Keratinocyte (primary cell): ENCODE data around the gene TADA3. TPM values are rescaled to one million over a fixed set of nuclear protein-coding genes. Genes with fewer than 3 reads are reported as not detected.

Experiments used
- DNase-seq: peaks from one replicate; pipeline ENCODE4 v3.0.0-alpha.2; 2011; ENCODE audit warnings: low read depth, missing footprints, low spot score
- FAIRE-seq: peaks from 2 replicates; lab custom pipeline; 2011; peaks lifted over from hg19 to GRCh38; lab: Jason Lieb, UNC
- H2AFZ ChIP-seq: 2 replicates; pipeline ENCODE4 v1.6.0; 2012; ENCODE audit warnings: low read length, control low read depth, inconsistent platforms; ENCODE audit not compliant: control insufficient read depth
- H3K27ac ChIP-seq: 2 replicates; pipeline ENCODE4 v1.5.1; 2011; ENCODE audit warnings: low read length; ENCODE audit not compliant: control insufficient read depth, insufficient read depth
- H3K27me3 ChIP-seq: 3 replicates; pipeline ENCODE4 v1.6.0; 2011; ENCODE audit warnings: low read length; ENCODE audit not compliant: control insufficient read depth, insufficient read depth; ENCODE audit errors: extremely low read depth
- H3K36me3 ChIP-seq, 2 experiments: 2 replicates in 1 of 2; 3 replicates in 1 of 2; pipeline ENCODE4 v1.5.1; 2011; ENCODE audit warnings: low read length in 2 of 2, mild to moderate bottlenecking in 1 of 2; ENCODE audit not compliant: control insufficient read depth in 2 of 2, insufficient read depth in 2 of 2; ENCODE audit errors: extremely low read depth in 1 of 2
- H3K4me1 ChIP-seq: 3 replicates; pipeline ENCODE4 v1.5.1; 2011; ENCODE audit warnings: low read length; ENCODE audit not compliant: control insufficient read depth, insufficient read depth; ENCODE audit errors: extremely low read depth
- H3K4me2 ChIP-seq: 3 replicates; pipeline ENCODE4 v1.6.0; 2011; ENCODE audit warnings: low read depth, low read length; ENCODE audit not compliant: control insufficient read depth, insufficient read depth; ENCODE audit errors: extremely low read depth
- H3K4me3 ChIP-seq, 3 experiments: fragments of 200-600 bp in 1 of 3; sonication (generic) in 1 of 3; 2 replicates in 2 of 3; 3 replicates in 1 of 3; pipeline ENCODE4 v1.5.1; 2011 to 2016; ENCODE audit warnings: low read length in 3 of 3, mild to moderate bottlenecking in 3 of 3, control low read depth in 2 of 3, inconsistent platforms in 1 of 3, low read depth in 1 of 3, mixed read lengths in 1 of 3, mixed run types in 1 of 3, moderate library complexity in 1 of 3; ENCODE audit not compliant: control insufficient read depth in 2 of 3, insufficient read depth in 2 of 3; ENCODE audit errors: extremely low read depth in 1 of 3
- H3K79me2 ChIP-seq: 2 replicates; pipeline ENCODE4 v1.6.0; 2012; ENCODE audit warnings: low read length; ENCODE audit not compliant: control insufficient read depth, insufficient read depth
- H3K9ac ChIP-seq: 3 replicates; pipeline ENCODE4 v1.6.0; 2011; ENCODE audit warnings: low read length; ENCODE audit not compliant: control insufficient read depth, insufficient read depth; ENCODE audit errors: extremely low read depth
- H3K9me1 ChIP-seq: 3 replicates; pipeline ENCODE4 v1.6.0; 2011; ENCODE audit warnings: low read length; ENCODE audit not compliant: control insufficient read depth, insufficient read depth; ENCODE audit errors: extremely low read depth
- H3K9me3 ChIP-seq: 2 replicates; pipeline ENCODE4 v1.5.1; 2012; ENCODE audit warnings: low read depth, low read length; ENCODE audit not compliant: control insufficient read depth
- H4K20me1 ChIP-seq: 3 replicates; pipeline ENCODE4 v1.6.0; 2011; ENCODE audit warnings: low read length; ENCODE audit not compliant: control insufficient read depth, insufficient read depth; ENCODE audit errors: extremely low read depth
- CTCF ChIP-seq, 3 experiments: IDR thresholded peaks in 1 of 3; conservative IDR thresholded peaks in 1 of 3; optimal IDR thresholded peaks in 1 of 3; 2 replicates in 2 of 3; 3 replicates in 1 of 3; pipeline versions ENCODE3 to v1.5.1; 2011; ENCODE audit warnings: low read length in 3 of 3, mild to moderate bottlenecking in 3 of 3, moderate library complexity in 2 of 3, control low read depth in 1 of 3, inconsistent platforms in 1 of 3; ENCODE audit not compliant: insufficient read depth in 2 of 3; ENCODE audit errors: extremely low read depth in 1 of 3
- EZH2 ChIP-seq: IDR thresholded peaks from one replicate; pipeline ENCODE4 v1.6.1; 2012; ENCODE audit warnings: inconsistent platforms, mild to moderate bottlenecking, low read length, moderate library complexity
- dilution Hi-C: fragments of 300-500 bp; cut with MboI; formaldehyde crosslinking; loops from one replicate; pipeline ENCODE4 v1.7.0; 2020; ENCODE audit warnings: low sequenced_read_pairs; ENCODE audit not compliant: extremely low pct_ligation_motif_present
- polyA plus RNA-seq, 5 experiments: library from polyadenylated mRNA; depleted of rRNA in 3 of 5; stranded (reverse) in 3 of 5; stranded (forward) in 1 of 5; unstranded in 1 of 5; fragments of >200 nt; gene quantifications; 1 replicate in 1 of 5; 2 replicates in 3 of 5; 3 replicates in 1 of 5; pipeline versions ENCODE4 v1.2.1 to v1.2.3, GENCODE V29; 2011 to 2012; ENCODE audit warnings: missing spikeins in 2 of 5, low read depth in 1 of 5, low replicate concordance in 1 of 5

TADA3 gene
- polyA plus RNA-seq, 1 donor (not counting 4 experiments of a cell fraction or from before 2014, with no cell fraction given): 29.6 TPM

DNA sequence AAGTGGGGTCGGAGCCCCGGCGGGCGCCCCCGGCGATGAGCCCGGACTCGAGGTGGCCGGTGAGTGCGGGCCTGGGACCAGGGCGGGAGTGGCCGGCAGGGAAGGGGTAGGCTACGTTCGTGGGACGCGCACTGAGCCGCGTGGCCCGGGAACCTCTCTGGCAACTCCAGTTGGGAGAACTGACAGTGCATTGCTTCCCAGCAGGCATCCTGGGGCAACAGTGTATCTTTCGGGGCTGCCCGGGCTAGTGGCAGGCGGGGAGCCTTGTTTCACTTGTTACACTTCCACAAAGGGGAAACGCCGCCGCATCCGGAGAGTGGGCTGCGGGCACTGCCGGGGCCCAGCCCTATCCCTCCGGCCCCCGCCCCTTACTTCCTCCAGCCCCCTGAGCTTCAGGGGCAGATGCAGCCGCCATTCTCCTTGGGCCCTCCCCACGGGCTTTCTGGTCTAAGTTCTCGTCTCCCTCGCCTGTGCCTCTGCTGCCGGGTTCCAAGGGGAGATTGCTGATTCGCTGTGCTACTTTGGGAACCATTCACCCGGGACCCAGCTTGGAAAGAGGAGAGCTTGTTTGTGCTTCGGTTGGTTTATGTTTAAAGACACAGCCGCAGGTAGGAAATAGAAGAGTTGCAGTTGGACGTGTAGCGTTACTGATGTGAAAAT lies 60.1 kb downstream of the TADA3 start:
- H3K4me2 ChIP-seq: peak overlapping the region; percentile 100
- peak overlapping the region; percentile 96 for H2AFZ ChIP-seq
- peak overlapping the region; percentile 98 for H3K9ac ChIP-seq
- TF ChIP-seq EZH2 (no peak), CTCF (optimal IDR thresholded peaks at IDR 0.05 in 1 of 3, IDR thresholded peaks at IDR 0.05 in 1 of 3, conservative IDR thresholded peaks at IDR 0.05 in 1 of 3; ENCODE audit: extremely low read depth in 1 of 3, insufficient read depth in 2 of 3, low read length in 3 of 3) (no peak)
- no peak for FAIRE-seq
- H3K79me2 ChIP-seq: peaks cover 42% of the 10 kb centered on the region
- H3K9me1 ChIP-seq: no peaks in the 10 kb centered on the region
- H3K27ac ChIP-seq: peak overlapping the region; percentile 97
- H3K27me3 ChIP-seq: no peaks in the 10 kb centered on the region
- H4K20me1 ChIP-seq: peaks cover 6% of the 10 kb centered on the region
- peaks cover 15% of the 10 kb centered on the region for H3K4me1 ChIP-seq
- peaks cover 16% of the 10 kb centered on the region in 2 experiments for H3K36me3 ChIP-seq
- DNase-seq: no peak
- dilution Hi-C loops: no loop called here
- no peaks in the 10 kb centered on the region for H3K9me3 ChIP-seq
- H3K4me3 ChIP-seq: peak overlapping the region; percentile 73 to 95 (median 82)

DNA sequence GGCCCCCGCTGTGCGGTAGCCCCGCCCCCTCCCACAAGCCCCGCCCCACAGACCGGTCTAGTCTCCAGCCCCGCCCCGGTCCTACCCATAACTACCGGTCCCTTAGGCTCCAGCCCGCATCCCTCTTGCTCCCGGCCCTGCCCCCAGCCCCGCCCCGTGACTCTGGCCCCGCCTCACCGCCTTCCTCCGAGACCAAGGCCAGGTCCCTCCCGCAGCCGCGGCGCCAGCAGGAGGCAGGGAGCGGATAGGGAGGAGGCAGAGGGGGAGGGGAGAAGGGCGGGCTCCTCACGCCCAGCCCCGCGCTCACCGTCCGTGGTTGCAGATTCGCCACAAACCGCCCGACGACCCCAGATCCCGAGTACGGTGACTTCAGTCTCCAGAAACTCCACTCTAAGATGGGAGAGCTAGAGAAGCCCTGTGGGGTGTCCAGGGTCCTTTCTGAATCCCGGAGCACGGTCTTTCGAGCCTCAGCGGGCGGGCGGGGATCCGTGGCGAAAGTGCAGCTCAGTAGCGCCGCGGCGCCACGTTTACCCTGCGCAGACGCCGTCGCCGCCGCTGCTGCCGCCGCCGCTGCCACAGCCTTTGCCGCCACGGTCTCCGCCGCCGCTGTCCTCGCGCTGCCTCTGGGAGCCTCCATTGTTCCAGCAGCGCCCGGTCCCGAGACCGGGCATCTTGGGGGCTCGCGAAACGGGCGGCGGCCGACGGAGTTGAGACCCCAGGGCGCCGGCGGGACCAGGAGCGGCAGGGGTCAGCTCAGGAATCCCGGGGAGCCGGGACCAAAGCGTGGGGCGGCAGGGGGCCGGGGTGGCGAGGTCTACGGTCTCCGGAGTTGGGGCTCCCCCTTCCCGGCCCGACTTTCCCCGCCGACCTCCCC lies 60.8 kb downstream of the TADA3 start, which contains the start of gene BRPF1:
Gene BRPF1, plus strand, starts transcription at position 530 of the 874 bp plus-strand sequence. CDS start 2,406 bp downstream, outside the sequence.
- peak within 1 kb of the TSS; percentile 100 for H3K4me2 ChIP-seq
- no peaks in the 10 kb centered on the region for H3K27me3 ChIP-seq
- H3K4me1 ChIP-seq: peaks cover 15% of the 10 kb centered on the region
- H3K9me3 ChIP-seq: no peaks in the 10 kb centered on the region
- peak within 1 kb of the TSS; percentile 98 for H3K9ac ChIP-seq
- peaks cover 36% of the 10 kb centered on the region for H3K79me2 ChIP-seq
- dilution Hi-C loops: no loop called here
- FAIRE-seq: no peak
- H3K36me3 ChIP-seq: peaks cover 11% of the 10 kb centered on the region in 2 experiments
- no peaks in the 10 kb centered on the region for H3K9me1 ChIP-seq
- DNase-seq: peak; percentile 87
- H3K27ac ChIP-seq: peak within 1 kb of the TSS; percentile 97
- H4K20me1 ChIP-seq: peaks cover 6% of the 10 kb centered on the region
- TF ChIP-seq CTCF (optimal IDR thresholded peaks at IDR 0.05 in 1 of 3, IDR thresholded peaks at IDR 0.05 in 1 of 3, conservative IDR thresholded peaks at IDR 0.05 in 1 of 3; ENCODE audit: extremely low read depth in 1 of 3, insufficient read depth in 2 of 3, low read length in 3 of 3): peak in 1 of 3 experiments; percentile 14
- no peak for TF ChIP-seq EZH2
- H3K4me3 ChIP-seq: peak within 1 kb of the TSS; percentile 73 to 95 (median 82)
- H2AFZ ChIP-seq: peak within 1 kb of the TSS; percentile 96
